Measurements from ENCODE around the gene MMD. TPM values are rescaled to one million over a fixed set of nuclear protein-coding genes. Genes with fewer than 3 reads are reported as not detected.
A peak's percentile ranks its signal among the peaks of the same experiment; 100 is the strongest.
"Not testable (repeated sequence)": the region's sequence is repeated elsewhere in the genome, so short reads cannot be mapped to it uniquely, and the experiment has no call there.

The MMD gene
- total RNA-seq, 3 donors from 2014 or later (not counting 1 experiment from before 2014, with no cell fraction given), result 18.7 to 33.5 (median 27.9) TPM

- H3K9me3 Mint-ChIP-seq, result no peaks in the 10 kb centered on the region
- H3K27ac Mint-ChIP-seq, result peak overlapping the region in 1 of 2 donors; percentile 2
- Histone ChIP-seq H3K4me1 (ENCODE audit: control insufficient read depth, insufficient read depth, low read length) (peaks cover 2% of the 10 kb centered on the region), H3K4me3 (ENCODE audit: low read length) (no peak overlapping the region), H3K9me3 (ENCODE audit: control insufficient read depth, insufficient read depth, low read length) (no peaks in the 10 kb centered on the region), H3K27me3 (ENCODE audit: control insufficient read depth, insufficient read depth, low read length) (no peaks in the 10 kb centered on the region), H3K36me3 (ENCODE audit: control insufficient read depth, insufficient read depth, low read length) (peaks cover 3% of the 10 kb centered on the region), H3K27ac (ENCODE audit: low read length) (no peak overlapping the region)
- H3K36me3 Mint-ChIP-seq, result peaks cover 6% of the 10 kb centered on the region
- no peak for DNase-seq
- peaks cover 0 to 7% of the 10 kb centered on the region in 2 donors for H3K4me1 Mint-ChIP-seq
- H3K4me3 Mint-ChIP-seq, result no peak overlapping the region
- no peak for TF ChIP-seq CTCF (IDR thresholded peaks at IDR 0.05)
- intact Hi-C loops (cut with micrococcal nuclease), result no loop called here
- no peak for ATAC-seq
- WGBS (ENCODE audit: insufficient coverage), result 96% methylated on average over 4 of the region's 4 CpGs
- no peaks in the 10 kb centered on the region for H3K27me3 Mint-ChIP-seq (ENCODE audit: low read depth in 2 of 2)
Observed at GRCh38 chr17:55391244-55391757, 30.3 kb downstream of the MMD start.

DNA sequence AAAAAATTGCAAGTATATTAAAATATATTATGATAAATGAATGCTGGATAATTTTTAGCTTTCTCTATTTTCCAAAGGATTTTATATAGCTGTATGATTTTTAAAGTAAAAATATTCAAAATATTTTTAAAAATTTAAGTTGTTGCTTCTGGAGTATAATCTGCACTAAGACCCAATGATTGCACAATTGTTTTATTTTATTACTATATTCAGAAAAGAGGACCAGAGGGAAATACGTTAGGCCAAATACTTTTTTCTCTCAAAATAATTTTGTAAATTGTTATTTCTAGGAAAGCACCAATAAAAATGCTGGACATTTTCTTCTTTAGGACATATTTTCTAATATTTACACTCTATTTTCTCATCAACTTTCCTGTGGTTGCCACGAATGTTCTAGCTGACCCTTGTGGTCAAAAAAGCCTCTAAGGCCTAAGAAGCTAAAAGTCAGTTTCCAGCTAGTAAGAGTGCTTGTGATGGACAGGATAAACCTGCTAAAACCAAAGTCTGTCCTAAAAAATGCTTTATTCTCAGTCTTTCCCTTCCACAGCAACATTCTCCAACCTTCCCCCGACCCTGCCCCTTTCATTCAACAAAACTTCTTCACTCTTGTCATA, 31.2 kb downstream of the MMD start:
- Histone ChIP-seq H3K36me3 (ENCODE audit: control insufficient read depth, insufficient read depth, low read length) (peaks cover 3% of the 10 kb centered on the region), H3K27me3 (ENCODE audit: control insufficient read depth, insufficient read depth, low read length) (no peaks in the 10 kb centered on the region), H3K4me3 (ENCODE audit: low read length) (no peak overlapping the region), H3K9me3 (ENCODE audit: control insufficient read depth, insufficient read depth, low read length) (no peaks in the 10 kb centered on the region), H3K4me1 (ENCODE audit: control insufficient read depth, insufficient read depth, low read length) (peaks cover 2% of the 10 kb centered on the region), H3K27ac (ENCODE audit: low read length) (no peak overlapping the region)
- H3K9me3 Mint-ChIP-seq, result no peaks in the 10 kb centered on the region
- ATAC-seq (no peak), DNase-seq (no peak)
- no peaks in the 10 kb centered on the region for H3K27me3 Mint-ChIP-seq (ENCODE audit: low read depth in 2 of 2)
- TF ChIP-seq CTCF (IDR thresholded peaks at IDR 0.05), result no peak
- intact Hi-C loops (cut with micrococcal nuclease), result no loop called here
- H3K27ac Mint-ChIP-seq, result peak overlapping the region in 1 of 2 donors; percentile 2
- no peak overlapping the region for H3K4me3 Mint-ChIP-seq
- peaks cover 6% of the 10 kb centered on the region for H3K36me3 Mint-ChIP-seq
- 81% methylated on average over 3 of the region's 3 CpGs for whole genome bisulfite sequencing (ENCODE audit: insufficient coverage)
- H3K4me1 Mint-ChIP-seq, result peaks cover 0 to 7% of the 10 kb centered on the region in 2 donors

DNA sequence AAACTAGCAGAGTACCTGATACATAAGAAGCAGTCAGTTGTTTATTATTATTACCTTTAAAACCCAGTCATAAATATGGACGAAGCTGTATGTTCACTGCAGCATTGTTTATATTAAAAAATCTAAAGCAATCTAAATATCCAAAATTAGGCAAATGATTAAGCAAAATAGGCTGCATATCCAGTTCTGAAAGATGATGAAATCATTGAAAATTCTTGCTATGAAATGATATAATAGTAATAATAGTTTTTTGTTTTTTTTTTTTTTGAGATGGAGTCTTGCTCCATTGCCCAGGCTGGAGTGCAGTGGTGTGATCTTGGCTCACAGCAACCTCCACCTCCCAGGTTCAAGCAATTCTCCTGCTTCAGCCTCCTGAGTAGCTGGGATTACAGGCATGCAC, 31.9 kb downstream of the MMD start:
- H3K4me3 Mint-ChIP-seq; H3K27me3 Mint-ChIP-seq (ENCODE audit: low read depth in 2 of 2); DNase-seq; H3K27ac ChIP-seq (ENCODE audit: low read length); H3K36me3 ChIP-seq (ENCODE audit: control insufficient read depth, insufficient read depth, low read length); H3K9me3 ChIP-seq (ENCODE audit: control insufficient read depth, insufficient read depth, low read length); ATAC-seq; H3K4me1 Mint-ChIP-seq; intact Hi-C loops (cut with micrococcal nuclease); H3K4me1 ChIP-seq (ENCODE audit: control insufficient read depth, insufficient read depth, low read length); H3K27ac Mint-ChIP-seq; H3K36me3 Mint-ChIP-seq; H3K27me3 ChIP-seq (ENCODE audit: control insufficient read depth, insufficient read depth, low read length); H3K4me3 ChIP-seq (ENCODE audit: low read length); H3K9me3 Mint-ChIP-seq: not testable (repeated sequence)
- no CpG with 5 or more reads among the region's 1 CpG for WGBS (ENCODE audit: insufficient coverage)

GRCh38 chr17:55388842-55389241, 32.8 kb downstream of the MMD start:
- H3K36me3 ChIP-seq (ENCODE audit: control insufficient read depth, insufficient read depth, low read length), result no peaks in the 10 kb centered on the region
- no peak overlapping the region for H3K4me3 ChIP-seq (ENCODE audit: low read length)
- H3K27ac Mint-ChIP-seq, result no peak overlapping the region
- H3K4me1 Mint-ChIP-seq, result peaks cover 0 to 7% of the 10 kb centered on the region in 2 donors
- H3K27ac ChIP-seq (ENCODE audit: low read length), result no peak overlapping the region
- WGBS (ENCODE audit: insufficient coverage), result 90% methylated on average over 2 of the region's 3 CpGs
- no peaks in the 10 kb centered on the region for H3K27me3 ChIP-seq (ENCODE audit: control insufficient read depth, insufficient read depth, low read length)
- H3K4me1 ChIP-seq (ENCODE audit: control insufficient read depth, insufficient read depth, low read length), result no peaks in the 10 kb centered on the region
- no peak for ATAC-seq
- no peak for DNase-seq
- H3K9me3 Mint-ChIP-seq, result no peaks in the 10 kb centered on the region
- no peaks in the 10 kb centered on the region for H3K9me3 ChIP-seq (ENCODE audit: control insufficient read depth, insufficient read depth, low read length)
- no peak for TF ChIP-seq CTCF (IDR thresholded peaks at IDR 0.05)
- H3K36me3 Mint-ChIP-seq, result peaks cover 6% of the 10 kb centered on the region
- H3K27me3 Mint-ChIP-seq (ENCODE audit: low read depth in 2 of 2), result no peaks in the 10 kb centered on the region
- H3K4me3 Mint-ChIP-seq, result no peak overlapping the region
- intact Hi-C loops (cut with micrococcal nuclease), result no loop called here

Data from natural killer cell (primary cell).